K562 (cell line): ENCODE results near the gene RPS10. TPM values are rescaled to one million over a fixed set of nuclear protein-coding genes. Genes with fewer than 3 reads are reported as not detected.
A peak's percentile ranks its signal among the peaks of the same experiment; 100 is the strongest.

Source experiments
- ATAC-seq: fragments of 200-7000 bp; cut with Tn5 transposase; 3 replicates; pipeline ENCODE4 v1.9.1; 2020; ENCODE audit warnings: moderate library complexity
- BruUV-seq: library from RNA; stranded (reverse); fragments of 400-500 nt; replicated peaks from 2 replicates; lab custom pipeline; 2021; lab: Mats Ljungman, UMichigan
- CTCF ChIA-PET: fragments of 300-600 bp; formaldehyde crosslinking; extraction: SDS; loops from one replicate; lab custom pipeline; 2021; ENCODE audit warnings: low intra/inter-chr PET ratio; lab: Yijun Ruan, JAX
- POLR2A ChIA-PET: fragments of 300-600, 350-650 bp; sonication (Branson Sonifier 250); formaldehyde crosslinking; extraction: SDS; loops from one replicate; lab custom pipeline; 2021; ENCODE audit warnings: antibody characterized with exemption, inconsistent platforms; lab: Yijun Ruan, JAX
- DNase-seq, 4 experiments: peaks; one replicate each; pipeline versions ENCODE4 v3.0.0 to v3.0.0-alpha.2; 2011 to 2018; ENCODE audit warnings: low spot score in 3 of 4, mixed read lengths in 3 of 4; ENCODE audit errors: extremely low read depth in 1 of 4
- FAIRE-seq: peaks from 2 replicates; lab custom pipeline; 2011; peaks lifted over from hg19 to GRCh38; lab: Jason Lieb, UNC
- H2AFZ ChIP-seq: 2 replicates; pipeline ENCODE4 v1.6.0; 2011; ENCODE audit warnings: low read depth, low read length, control low read depth, inconsistent platforms
- H3K27ac ChIP-seq: fragments of 200-600 bp; 3 replicates; pipeline ENCODE4 v1.8.0; 2011; ENCODE audit warnings: low read depth, mild to moderate bottlenecking, control low read depth, inconsistent platforms, low read length, moderate library complexity, mixed read lengths; ENCODE audit errors: extremely low read depth
- H3K27me3 ChIP-seq, 2 experiments: fragments of 300-600 bp in 1 of 2; 2 replicates in 1 of 2; 3 replicates in 1 of 2; pipeline versions ENCODE4 v1.6.0 to v1.8.0; 2011; ENCODE audit warnings: inconsistent platforms in 2 of 2, low read length in 2 of 2, mild to moderate bottlenecking in 1 of 2, mixed read lengths in 1 of 2, moderate library complexity in 1 of 2; ENCODE audit not compliant: control insufficient read depth in 2 of 2, insufficient read depth in 2 of 2
- H3K36me3 ChIP-seq: fragments of 300-600 bp; 3 replicates; pipeline ENCODE4 v1.8.0; 2011; ENCODE audit warnings: mild to moderate bottlenecking, low read length, inconsistent platforms; ENCODE audit not compliant: control insufficient read depth, insufficient read depth
- H3K4me1 ChIP-seq, 2 experiments: fragments of 200-600 bp in 1 of 2; replicated peaks in 1 of 2; 2 replicates in 1 of 2; 3 replicates in 1 of 2; pipeline versions ENCODE4 v1.5.1 to v1.8.0; 2011; ENCODE audit warnings: inconsistent platforms in 2 of 2, low read length in 2 of 2, mild to moderate bottlenecking in 1 of 2, mixed read lengths in 1 of 2, moderate library complexity in 1 of 2; ENCODE audit not compliant: control insufficient read depth in 2 of 2, insufficient read depth in 2 of 2
- H3K4me2 ChIP-seq: 2 replicates; pipeline ENCODE4 v1.6.1; 2011; ENCODE audit warnings: low read length, control low read depth, inconsistent platforms, mixed read lengths; ENCODE audit not compliant: insufficient read depth
- H3K4me3 ChIP-seq: fragments of 200-600 bp; sonication (generic), shearing (Covaris generic); 2 replicates; pipeline ENCODE4 v1.5.1; 2016; ENCODE audit warnings: control low read depth, inconsistent platforms
- H3K79me2 ChIP-seq: fragments of 200-600 bp; 3 replicates; pipeline ENCODE4 v1.8.0; 2011; ENCODE audit warnings: low read length, inconsistent platforms; ENCODE audit not compliant: control insufficient read depth, insufficient read depth
- H3K9ac ChIP-seq, 2 experiments: 2 replicates each; pipeline versions ENCODE4 v1.6.0 to v1.6.1; 2011; ENCODE audit warnings: low read depth in 2 of 2, low read length in 2 of 2, control low read depth in 1 of 2, inconsistent platforms in 1 of 2, mild to moderate bottlenecking in 1 of 2, mixed read lengths in 1 of 2; ENCODE audit not compliant: insufficient read depth in 1 of 2
- H3K9me1 ChIP-seq: one replicate; pipeline ENCODE4 v1.6.0; 2011; ENCODE audit warnings: inconsistent platforms, mild to moderate bottlenecking, low read length, moderate library complexity; ENCODE audit not compliant: control insufficient read depth, insufficient read depth
- H3K9me3 ChIP-seq: replicated peaks from 2 replicates; pipeline ENCODE4 v1.5.1; 2011; ENCODE audit warnings: low read depth, low read length, inconsistent platforms; ENCODE audit not compliant: control insufficient read depth, insufficient read depth
- H4K20me1 ChIP-seq: replicated peaks from 2 replicates; pipeline ENCODE4 v1.6.1; 2011; ENCODE audit warnings: low read length, inconsistent platforms, mixed read lengths; ENCODE audit not compliant: control insufficient read depth, insufficient read depth
- PRDM10 ChIP-seq: fragments of 450-650 bp; IDR thresholded peaks from 2 replicates; pipeline ENCODE4 v1.6.1; 2018; ENCODE audit not compliant: partially characterized antibody
- SAFB2 ChIP-seq: fragments of 200-400 bp; formaldehyde crosslinking; IDR thresholded peaks from 2 replicates; pipeline ENCODE4 v1.6.1; 2018; ENCODE audit warnings: borderline replicate concordance, low read length, low read depth, moderate library complexity; ENCODE audit not compliant: severe bottlenecking
- SIX5 ChIP-seq, 2 experiments: IDR thresholded peaks; 2 replicates each; pipeline ENCODE4 v1.6.1; 2011; ENCODE audit warnings: low read length in 2 of 2, borderline replicate concordance in 1 of 2, low read depth in 1 of 2, mild to moderate bottlenecking in 1 of 2, moderate library complexity in 1 of 2; ENCODE audit not compliant: insufficient read depth in 1 of 2
- SPI1 ChIP-seq: IDR thresholded peaks from 2 replicates; pipeline ENCODE4 v1.6.1; 2011; ENCODE audit warnings: low read depth, low read length, control low read depth, borderline replicate concordance
- ZNF740 ChIP-seq, 3 experiments: fragments of 200-800 bp in 1 of 3; sonication (Bioruptor generic) in 1 of 3; sonication (generic) in 1 of 3; formaldehyde crosslinking in 1 of 3; IDR thresholded peaks; 2 replicates each; pipeline versions ENCODE4 v1.6.1 to v1.8.0; 2016 to 2022; ENCODE audit warnings: mild to moderate bottlenecking in 2 of 3, missing compliant biosample characterization in 2 of 3, missing genetic modification characterization in 2 of 3, missing genetic modification reagents in 1 of 3
- WGBS: fragments of 100-300 bp; shearing (Covaris generic); methylation state at CpG from one replicate; pipeline ENCODE4 v1.1.6; 2016; ENCODE audit warnings: low coverage, mixed read lengths; ENCODE audit not compliant: insufficient coverage; ENCODE audit errors: missing lambda C conversion rate; 5-methylcytosine and 5-hydroxymethylcytosine counted together
- in situ Hi-C: fragments of 300-500 bp; cut with MboI; formaldehyde crosslinking; loops from 4 replicates; pipeline ENCODE4 v1.15.0; 2018; ENCODE audit warnings: inconsistent platforms, mixed read lengths
- intact Hi-C: fragments of 100-400 bp; cut with micrococcal nuclease; formaldehyde crosslinking; loops from 2 replicates; pipeline ENCODE4 v1.14.2; 2022
- polyA plus RNA-seq, 8 experiments: library from polyadenylated mRNA; depleted of rRNA in 4 of 8; stranded (reverse) in 5 of 8; unstranded in 3 of 8; fragments of >200 nt; fragmentation: Nextera tagmentation in 2 of 8; fragmentation: Illumina TruSeq in 1 of 8; extraction: Ambion mirVana in 2 of 8; extraction: Trizol in 1 of 8; gene quantifications; 2 replicates each; pipeline versions ENCODE4 v1.2.1 to v1.2.3, GENCODE V29; 2011 to 2014; ENCODE audit warnings: inconsistent platforms in 1 of 8, missing spikeins in 1 of 8
- total RNA-seq, 7 experiments: library from RNA; depleted of rRNA in 6 of 7; stranded (reverse); fragments of >200 nt in 6 of 7; fragmentation: Illumina TruSeq in 2 of 7; extraction: Trizol in 2 of 7; gene quantifications; 2 replicates each; pipeline versions ENCODE4 v1.2.1 to v1.2.3, GENCODE V29; 2011 to 2021; ENCODE audit warnings: low replicate concordance in 1 of 7
- TF ChIP-seq, protein P1 (sequence below): sonication (generic); formaldehyde crosslinking; IDR thresholded peaks from 2 replicates; pipeline ENCODE4 v1.8.1; 2023; ENCODE audit warnings: mild to moderate bottlenecking, missing genetic modification reagents
- TF ChIP-seq, protein P2 (sequence below), 2 experiments: fragments of 450-650 bp in 1 of 2; sonication (generic) in 1 of 2; formaldehyde crosslinking in 1 of 2; IDR thresholded peaks in 1 of 2; conservative IDR thresholded peaks in 1 of 2; 2 replicates each; pipeline versions ENCODE4 v1.6.1 to v1.8.1; 2016 to 2023; ENCODE audit warnings: mild to moderate bottlenecking in 2 of 2, moderate library complexity in 2 of 2, inconsistent platforms in 1 of 2, missing genetic modification reagents in 1 of 2

Gene RPS10
- total and polyA plus RNA-seq, 9 of the 15 experiments (the other 6 are each of a cell fraction or from before 2014, with no cell fraction given): 2,680 to 5,251 (median 3,876) TPM

DNA sequence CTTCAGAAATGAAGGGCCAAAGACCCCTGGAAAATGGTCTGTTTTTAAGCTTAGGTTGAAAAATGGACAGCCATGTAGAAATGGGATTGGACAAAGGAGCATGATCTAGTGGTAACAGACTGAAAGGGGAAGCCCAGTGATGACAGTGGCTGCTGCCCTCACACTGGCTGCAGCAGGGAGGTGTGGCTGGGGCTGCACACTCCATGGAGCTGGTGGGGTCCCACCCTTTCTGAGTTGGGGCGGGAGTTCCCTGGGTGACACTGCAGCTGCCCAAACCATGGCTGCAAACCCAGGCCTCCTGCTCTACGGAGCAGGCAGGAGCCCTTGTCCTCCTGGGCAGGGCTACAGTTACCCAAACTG is 31.5 kb upstream of the RPS10 start:
- intact Hi-C loops: no loop called here
- no TSS peak for BruUV-seq
- peaks cover 6 to 12% of the 10 kb centered on the region in 2 experiments; a peak in 4 of 5 replicates for H3K4me1 ChIP-seq
- ATAC-seq (peak; percentile 45), FAIRE-seq (peak; percentile 75), DNase-seq (peak in 1 of 4 experiments; percentile 34)
- POLR2A ChIA-PET: interaction anchor here (0.7 kb wide), 1 partner anchor 519 kb away, joined by 3 read pairs; no protein-coding TSS in a partner anchor
- H3K4me2 ChIP-seq: no peak overlapping the region
- CTCF ChIA-PET: no interaction called here
- no peaks in the 10 kb centered on the region for H3K36me3 ChIP-seq
- H4K20me1 ChIP-seq: no peaks in the 10 kb centered on the region
- in situ Hi-C loops: loop anchor here (5.0 to 25.0 kb wide), 2 partner anchors 145 to 680 kb away; partner anchors contain the start of gene TCP11
- WGBS: 30% methylated on average over 2 of the region's 2 CpGs
- peak overlapping the region; percentile 77 for H2AFZ ChIP-seq
- no peaks in the 10 kb centered on the region for H3K9me1 ChIP-seq
- H3K9ac ChIP-seq: no peak overlapping the region
- H3K9me3 ChIP-seq: no peaks in the 10 kb centered on the region
- no peaks in the 10 kb centered on the region for H3K79me2 ChIP-seq
- no peak overlapping the region for H3K4me3 ChIP-seq
- H3K27me3 ChIP-seq: no peaks in the 10 kb centered on the region
- H3K27ac ChIP-seq: no peak overlapping the region
- TF ChIP-seq SPI1 (peak; percentile 66; the same call in 1 of the 2 replicates), SIX5 (IDR thresholded peaks at IDR 0.05; ENCODE audit: borderline replicate concordance in 1 of 2, insufficient read depth in 1 of 2, low read depth in 1 of 2, low read length in 2 of 2) (no peak), SAFB2 (no peak), ZNF740 (CRISPR knock-in tag; IDR thresholded peaks at IDR 0.05) (no peak), ZNF740 (tag; IDR thresholded peaks at IDR 0.05) (no peak), PRDM10 (peak; percentile 61)
- TF ChIP-seq, protein P1, sequence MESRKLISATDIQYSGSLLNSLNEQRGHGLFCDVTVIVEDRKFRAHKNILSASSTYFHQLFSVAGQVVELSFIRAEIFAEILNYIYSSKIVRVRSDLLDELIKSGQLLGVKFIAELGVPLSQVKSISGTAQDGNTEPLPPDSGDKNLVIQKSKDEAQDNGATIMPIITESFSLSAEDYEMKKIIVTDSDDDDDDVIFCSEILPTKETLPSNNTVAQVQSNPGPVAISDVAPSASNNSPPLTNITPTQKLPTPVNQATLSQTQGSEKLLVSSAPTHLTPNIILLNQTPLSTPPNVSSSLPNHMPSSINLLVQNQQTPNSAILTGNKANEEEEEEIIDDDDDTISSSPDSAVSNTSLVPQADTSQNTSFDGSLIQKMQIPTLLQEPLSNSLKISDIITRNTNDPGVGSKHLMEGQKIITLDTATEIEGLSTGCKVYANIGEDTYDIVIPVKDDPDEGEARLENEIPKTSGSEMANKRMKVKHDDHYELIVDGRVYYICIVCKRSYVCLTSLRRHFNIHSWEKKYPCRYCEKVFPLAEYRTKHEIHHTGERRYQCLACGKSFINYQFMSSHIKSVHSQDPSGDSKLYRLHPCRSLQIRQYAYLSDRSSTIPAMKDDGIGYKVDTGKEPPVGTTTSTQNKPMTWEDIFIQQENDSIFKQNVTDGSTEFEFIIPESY (CRISPR knock-in tag): no peak
- TF ChIP-seq, protein P2, sequence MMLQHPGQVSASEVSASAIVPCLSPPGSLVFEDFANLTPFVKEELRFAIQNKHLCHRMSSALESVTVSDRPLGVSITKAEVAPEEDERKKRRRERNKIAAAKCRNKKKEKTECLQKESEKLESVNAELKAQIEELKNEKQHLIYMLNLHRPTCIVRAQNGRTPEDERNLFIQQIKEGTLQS (IDR thresholded peaks at IDR 0.05): no peak
- TF ChIP-seq, protein P2 (CRISPR knock-in tag; conservative IDR thresholded peaks at IDR 0.05): no peak
